Ovary (tissue), 3 donors: Measurements from ENCODE around the gene RPL31.

Source experiments
- EP300 ChIP-seq: sonication (generic); formaldehyde crosslinking; IDR thresholded peaks from one replicate; pipeline ENCODE4 v1.6.1; 2017; ENCODE audit warnings: antibody characterized with exemption
- POLR2A ChIP-seq: fragments of 450-650 bp; IDR thresholded peaks from one replicate; pipeline ENCODE4 v1.6.1; 2017; ENCODE audit warnings: antibody characterized with exemption, mild to moderate bottlenecking, moderate library complexity
- TF ChIP-seq, protein P1 (sequence below), 3 donors: fragments of 450-650 bp in 2 of 3; fragments of 200-600 bp in 1 of 3; IDR thresholded peaks; one replicate each; pipeline versions ENCODE4 v1.5.1 to v1.8.0; 2016 to 2022; ENCODE audit warnings: antibody characterized with exemption in 3 of 3, mild to moderate bottlenecking in 1 of 3
- donor health status: DM: no; HTN: no; CAD: no.

DNA sequence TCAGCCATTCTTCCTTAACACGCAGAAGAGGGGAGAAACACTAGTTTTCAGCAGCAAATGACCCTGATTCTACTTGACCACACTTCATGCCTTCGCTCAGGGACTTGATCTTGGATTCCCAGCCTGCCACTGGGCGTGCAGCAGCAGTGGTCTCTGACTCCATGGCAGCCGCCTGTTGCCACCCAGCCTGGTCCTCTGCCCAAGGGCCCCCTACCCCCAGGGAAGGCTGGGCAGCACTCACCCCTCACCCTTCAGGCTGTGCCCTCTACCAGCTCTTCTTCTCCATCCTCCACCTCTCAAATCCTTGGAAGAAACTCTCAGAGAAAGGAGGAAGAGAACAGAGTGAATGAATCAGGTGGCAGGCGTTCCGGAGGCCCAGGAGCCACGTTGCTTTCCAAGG, 32.1 kb upstream of the RPL31 start:
- TF ChIP-seq, protein P1, sequence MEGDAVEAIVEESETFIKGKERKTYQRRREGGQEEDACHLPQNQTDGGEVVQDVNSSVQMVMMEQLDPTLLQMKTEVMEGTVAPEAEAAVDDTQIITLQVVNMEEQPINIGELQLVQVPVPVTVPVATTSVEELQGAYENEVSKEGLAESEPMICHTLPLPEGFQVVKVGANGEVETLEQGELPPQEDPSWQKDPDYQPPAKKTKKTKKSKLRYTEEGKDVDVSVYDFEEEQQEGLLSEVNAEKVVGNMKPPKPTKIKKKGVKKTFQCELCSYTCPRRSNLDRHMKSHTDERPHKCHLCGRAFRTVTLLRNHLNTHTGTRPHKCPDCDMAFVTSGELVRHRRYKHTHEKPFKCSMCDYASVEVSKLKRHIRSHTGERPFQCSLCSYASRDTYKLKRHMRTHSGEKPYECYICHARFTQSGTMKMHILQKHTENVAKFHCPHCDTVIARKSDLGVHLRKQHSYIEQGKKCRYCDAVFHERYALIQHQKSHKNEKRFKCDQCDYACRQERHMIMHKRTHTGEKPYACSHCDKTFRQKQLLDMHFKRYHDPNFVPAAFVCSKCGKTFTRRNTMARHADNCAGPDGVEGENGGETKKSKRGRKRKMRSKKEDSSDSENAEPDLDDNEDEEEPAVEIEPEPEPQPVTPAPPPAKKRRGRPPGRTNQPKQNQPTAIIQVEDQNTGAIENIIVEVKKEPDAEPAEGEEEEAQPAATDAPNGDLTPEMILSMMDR (IDR thresholded peaks at IDR 0.05) = no peak
- no peak for TF ChIP-seq POLR2A
- no peak for TF ChIP-seq EP300
